ENCODE results near the gene GET4. TPM values are rescaled to one million over a fixed set of nuclear protein-coding genes. Genes with fewer than 3 reads are reported as not detected.
"Not testable (repeated sequence)": the region's sequence is repeated elsewhere in the genome, so short reads cannot be mapped to it uniquely, and the experiment has no call there.

Gene GET4
- total and polyA plus RNA-seq, 5 experiments from 2014 or later, result 23.0 to 64.1 (median 34.6) TPM

- POLR2A ChIA-PET, result interaction anchor here (1.1 to 2.2 kb wide), 8 partner anchors 12 to 50 kb away, joined by 3 to 41 read pairs (median 6); partner anchors contain the start of genes ADAP1, COX19 and GET4
- Mint-ChIP-seq H3K4me1 (peaks cover 11 to 56% (median 48%) of the 10 kb centered on the region in 4 donors), H3K4me3 (peak overlapping the region in 2 of 10 donors; percentile 82 to 88), H3K27ac (peak overlapping the region in 3 of 10 donors; percentile 38 to 97 (median 61))
- peak in 2 of 10 donors; percentile 11 to 58 for DNase-seq
- not testable (repeated sequence) for H3K9me3 Mint-ChIP-seq, H3K27me3 Mint-ChIP-seq, ATAC-seq, H3K36me3 Mint-ChIP-seq
Measured at GRCh38 chr7:924042-924441, 47.7 kb downstream of the GET4 start.

GRCh38 chr7:924541-925231 is 48.3 kb downstream of the GET4 start:
- POLR2A ChIA-PET, result interaction anchor here (0.7 to 2.0 kb wide), 5 partner anchors 14 to 49 kb away, joined by 3 to 5 read pairs (median 4); partner anchors contain the start of gene GET4
- Mint-ChIP-seq H3K36me3 (no peaks in the 10 kb centered on the region), H3K9me3 (no peaks in the 10 kb centered on the region), H3K27me3 (no peaks in the 10 kb centered on the region), H3K4me3 (peak overlapping the region; percentile 36 to 81 (median 71)), H3K27ac (peak overlapping the region; percentile 31 to 94 (median 86)), H3K4me1 (peaks cover 8 to 58% (median 47%) of the 10 kb centered on the region in 4 donors)
- ATAC-seq (no peak), DNase-seq (peak in 3 of 10 donors; percentile 17 to 57 (median 31))

GRCh38 chr7:925601-926000 is 49.2 kb downstream of the GET4 start:
- peak; percentile 54 to 57 for ATAC-seq
- POLR2A ChIA-PET, result interaction anchor here (0.6 to 2.0 kb wide), 6 partner anchors 15 to 127 kb away, joined by 3 to 5 read pairs (median 4); partner anchors contain the start of genes COX19 and GET4
- H3K4me1 Mint-ChIP-seq, result peaks cover 10 to 63% (median 47%) of the 10 kb centered on the region in 4 donors
- no peaks in the 10 kb centered on the region for H3K36me3 Mint-ChIP-seq
- DNase-seq, result peak; percentile 51 to 91 (median 71)
- H3K27ac Mint-ChIP-seq, result peak overlapping the region; percentile 74 to 94 (median 89)
- H3K27me3 Mint-ChIP-seq, result no peaks in the 10 kb centered on the region
- H3K4me3 Mint-ChIP-seq, result peak overlapping the region; percentile 39 to 80 (median 64)
- H3K9me3 Mint-ChIP-seq, result no peaks in the 10 kb centered on the region

GRCh38 chr7:926061-927030 is 50.0 kb downstream of the GET4 start:
- H3K27ac Mint-ChIP-seq, result peak overlapping the region in 9 of 10 donors; percentile 74 to 94 (median 89)
- H3K27me3 Mint-ChIP-seq, result no peaks in the 10 kb centered on the region
- peak overlapping the region in 1 of 10 donors; percentile 62 for H3K4me3 Mint-ChIP-seq
- ATAC-seq (no peak), DNase-seq (peak in 1 of 10 donors; percentile 16)
- peaks cover 10 to 55% (median 39%) of the 10 kb centered on the region in 4 donors for H3K4me1 Mint-ChIP-seq
- no peaks in the 10 kb centered on the region for H3K9me3 Mint-ChIP-seq
- POLR2A ChIA-PET, result interaction anchor here (0.6 to 2.0 kb wide), 6 partner anchors 16 to 128 kb away, joined by 3 to 5 read pairs (median 4); partner anchors contain the start of genes COX19 and GET4
- no peaks in the 10 kb centered on the region for H3K36me3 Mint-ChIP-seq

GRCh38 chr7:927031-927671 is 50.8 kb downstream of the GET4 start:
- H3K9me3 Mint-ChIP-seq, result no peaks in the 10 kb centered on the region
- H3K4me1 Mint-ChIP-seq, result peaks cover 10 to 54% (median 36%) of the 10 kb centered on the region in 4 donors
- peak overlapping the region in 2 of 10 donors; percentile 0 to 38 for H3K4me3 Mint-ChIP-seq
- H3K27ac Mint-ChIP-seq, result peak overlapping the region; percentile 45 to 87 (median 73)
- no peaks in the 10 kb centered on the region for H3K36me3 Mint-ChIP-seq
- ATAC-seq, result no peak
- H3K27me3 Mint-ChIP-seq, result no peaks in the 10 kb centered on the region
- peak in 1 of 10 donors; percentile 15 for DNase-seq
- POLR2A ChIA-PET, result no interaction called here

- H3K27me3 Mint-ChIP-seq, result no peaks in the 10 kb centered on the region
- peak overlapping the region in 1 of 10 donors; percentile 15 for H3K4me3 Mint-ChIP-seq
- POLR2A ChIA-PET, result interaction anchor here (0.7 to 1.0 kb wide), 2 partner anchors 46 to 1100 kb away, joined by 3 read pairs; partner anchors contain the start of gene COX19
- DNase-seq (peak in 1 of 10 donors; percentile 11), ATAC-seq (no peak)
- H3K4me1 Mint-ChIP-seq, result peaks cover 4 to 47% (median 24%) of the 10 kb centered on the region in 4 donors
- H3K9me3 Mint-ChIP-seq, result no peaks in the 10 kb centered on the region
- peak overlapping the region in 6 of 10 donors; percentile 43 to 90 (median 71) for H3K27ac Mint-ChIP-seq
- H3K36me3 Mint-ChIP-seq, result no peaks in the 10 kb centered on the region
Measured at GRCh38 chr7:929311-929711, 53.0 kb downstream of the GET4 start.

- no peak for ATAC-seq
- DNase-seq, result peak in 1 of 10 donors; percentile 6
- Mint-ChIP-seq H3K36me3 (no peaks in the 10 kb centered on the region), H3K27ac (peak overlapping the region in 4 of 10 donors; percentile 28 to 71 (median 56)), H3K27me3 (no peaks in the 10 kb centered on the region), H3K4me3 (no peak overlapping the region), H3K9me3 (no peaks in the 10 kb centered on the region), H3K4me1 (peaks cover 4 to 35% (median 14%) of the 10 kb centered on the region in 4 donors)
- POLR2A ChIA-PET, result interaction anchor here (0.6 to 1.0 kb wide), 3 partner anchors 21 to 639 kb away, joined by 3 read pairs; no protein-coding TSS in a partner anchor
Measured at GRCh38 chr7:930975-931758, 54.8 kb downstream of the GET4 start.

GRCh38 chr7:931871-932650 is 55.7 kb downstream of the GET4 start:
- H3K9me3 Mint-ChIP-seq, result no peaks in the 10 kb centered on the region
- H3K4me1 Mint-ChIP-seq, result peaks cover 5 to 36% (median 13%) of the 10 kb centered on the region in 4 donors
- peak overlapping the region in 1 of 10 donors; percentile 27 for H3K27ac Mint-ChIP-seq
- ATAC-seq (no peak), DNase-seq (peak in 1 of 10 donors; percentile 10)
- H3K4me3 Mint-ChIP-seq, result no peak overlapping the region
- H3K27me3 Mint-ChIP-seq, result no peaks in the 10 kb centered on the region
- POLR2A ChIA-PET, result no interaction called here
- no peaks in the 10 kb centered on the region for H3K36me3 Mint-ChIP-seq

- H3K36me3 Mint-ChIP-seq, result no peaks in the 10 kb centered on the region
- no peak overlapping the region for H3K27ac Mint-ChIP-seq
- no peak for DNase-seq
- no peaks in the 10 kb centered on the region for H3K27me3 Mint-ChIP-seq
- POLR2A ChIA-PET, result no interaction called here
- no peak for ATAC-seq
- no peaks in the 10 kb centered on the region for H3K9me3 Mint-ChIP-seq
- H3K4me3 Mint-ChIP-seq, result no peak overlapping the region
- peaks cover 0 to 32% (median 10%) of the 10 kb centered on the region in 4 donors for H3K4me1 Mint-ChIP-seq
Measured at GRCh38 chr7:932651-932975, 56.3 kb downstream of the GET4 start.

- no peak overlapping the region for H3K27ac Mint-ChIP-seq
- H3K4me1 Mint-ChIP-seq, result peaks cover 0 to 15% (median 6%) of the 10 kb centered on the region in 4 donors
- POLR2A ChIA-PET, result no interaction called here
Measured at GRCh38 chr7:934469-935163, 58.3 kb downstream of the GET4 start.

More at GRCh38 chr7:934469-935163, 58.3 kb downstream of the GET4 start:
- no peaks in the 10 kb centered on the region for H3K9me3 Mint-ChIP-seq
- H3K27me3 Mint-ChIP-seq, result no peaks in the 10 kb centered on the region
- H3K4me3 Mint-ChIP-seq, result no peak overlapping the region
- ATAC-seq (no peak), DNase-seq (no peak)
- H3K36me3 Mint-ChIP-seq, result no peaks in the 10 kb centered on the region

Measured in naive thymus-derived CD8-positive, alpha-beta T cell (primary cell).